HT-29 (cell line): ENCODE results near the gene LIN52. TPM values are rescaled to one million over a fixed set of nuclear protein-coding genes. Genes with fewer than 3 reads are reported as not detected.

Experiments used
- DNase-seq: peaks from one replicate; pipeline ENCODE4 v3.0.0-alpha.2; 2015; ENCODE audit warnings: low spot score
- small RNA-seq: library from RNA; depleted of rRNA; stranded (forward); fragments of <200 nt; gene quantifications from one replicate; pipeline ENCODE3, GENCODE V24; 2014
- total RNA-seq: library from RNA; depleted of rRNA; stranded (reverse); fragments of >200 nt; shearing (Covaris generic); gene quantifications from 2 replicates; pipeline ENCODE4 v1.2.3, GENCODE V29; 2014; rRNA removed

The LIN52 gene
- total RNA-seq, 1 experiment from 2014 or later, result 4.4 TPM

GRCh38 chr14:74231784-74232183 lies 147.0 kb downstream of the LIN52 start:
- no peak for DNase-seq

- no peak for DNase-seq
Measured at GRCh38 chr14:74235017-74235416, 150.3 kb downstream of the LIN52 start.

- DNase-seq, result no peak
Measured at GRCh38 chr14:74237441-74237840, 152.7 kb downstream of the LIN52 start.

DNA sequence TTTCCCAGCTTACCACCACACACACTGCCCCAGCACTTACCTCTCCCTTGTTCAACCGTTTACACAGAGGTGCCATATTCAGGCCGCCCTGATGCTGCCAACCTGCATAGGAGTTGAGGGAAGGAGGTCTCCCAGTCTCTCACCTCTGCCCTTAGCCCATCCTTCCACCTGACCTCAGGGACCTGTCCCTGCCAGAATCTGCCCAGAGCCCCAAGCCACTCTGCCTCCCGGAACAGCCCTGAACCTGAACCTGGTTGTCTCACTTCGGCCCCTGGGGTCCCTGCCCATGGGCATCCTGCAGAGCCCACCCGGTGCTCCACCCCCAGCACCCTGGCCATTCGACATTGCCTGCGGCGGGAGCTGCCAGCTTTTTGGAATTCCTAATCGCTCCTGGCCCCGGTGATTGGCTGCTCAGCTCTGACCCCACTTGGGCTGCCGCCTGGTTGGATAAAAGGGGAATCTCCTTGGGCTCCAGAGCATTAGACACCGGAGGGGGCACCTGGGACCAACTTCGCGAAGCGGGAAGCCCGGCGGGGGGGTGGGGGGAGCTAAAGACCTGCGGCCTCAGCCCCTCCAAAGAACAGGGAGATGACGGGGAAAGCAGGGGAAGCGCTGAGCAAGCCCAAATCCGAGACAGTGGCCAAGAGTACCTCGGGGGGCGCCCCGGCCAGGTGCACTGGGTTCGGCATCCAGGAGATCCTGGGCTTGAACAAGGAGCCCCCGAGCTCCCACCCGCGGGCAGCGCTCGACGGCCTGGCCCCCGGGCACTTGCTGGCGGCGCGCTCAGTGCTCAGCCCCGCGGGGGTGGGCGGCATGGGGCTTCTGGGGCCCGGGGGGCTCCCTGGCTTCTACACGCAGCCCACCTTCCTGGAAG lies 154.5 kb downstream of the LIN52 start, which contains the start of gene VSX2:
Gene VSX2 (plus strand): TSS at position 476 of the 874 bp plus-strand sequence. CDS start 113 bp downstream, at position 589.
- no peak for DNase-seq

GRCh38 chr14:74239848-74240793 lies 155.4 kb downstream of the LIN52 start:
- no peak for DNase-seq

GRCh38 chr14:74240794-74241651 lies 156.3 kb downstream of the LIN52 start:
- DNase-seq, result no peak

- no peak for DNase-seq
Measured at GRCh38 chr14:74241652-74242017, 156.9 kb downstream of the LIN52 start.

DNA sequence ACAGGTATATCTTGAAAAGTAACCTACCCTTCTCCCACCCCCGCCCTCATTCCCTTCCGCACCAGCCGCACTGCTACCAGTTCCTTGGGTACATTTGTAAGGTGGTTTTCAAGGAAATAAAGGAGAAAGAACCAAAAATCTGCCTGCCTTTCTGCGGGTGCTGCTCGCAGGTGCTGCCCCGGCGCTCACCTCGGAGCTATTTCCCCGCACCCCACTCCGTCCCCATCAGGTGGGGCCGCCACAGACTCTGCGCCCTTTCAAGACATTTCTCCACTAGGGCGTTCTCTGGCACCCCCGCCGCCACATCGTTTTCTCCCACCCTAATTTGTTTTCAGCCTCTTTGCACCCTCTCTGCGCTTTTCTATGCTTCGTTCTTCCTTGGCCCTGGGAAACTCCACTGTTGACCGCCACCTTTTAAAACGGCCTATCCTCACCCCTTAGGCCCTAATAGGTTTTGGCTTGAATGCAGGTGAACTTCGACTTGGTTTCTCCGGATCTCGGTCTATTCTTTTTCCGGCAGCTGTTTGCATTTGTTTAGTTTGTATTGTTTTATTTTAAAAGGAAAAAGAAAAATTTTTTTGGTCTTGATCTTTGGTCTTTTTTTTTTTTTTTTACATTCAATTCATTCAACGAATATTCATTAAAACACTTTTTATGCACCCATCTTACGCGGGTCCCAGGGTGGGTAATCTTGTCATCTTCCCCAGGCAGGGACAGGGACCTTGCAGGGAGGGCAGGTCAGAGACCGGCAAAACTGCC lies 157.4 kb downstream of the LIN52 start:
- DNase-seq, result no peak

DNA sequence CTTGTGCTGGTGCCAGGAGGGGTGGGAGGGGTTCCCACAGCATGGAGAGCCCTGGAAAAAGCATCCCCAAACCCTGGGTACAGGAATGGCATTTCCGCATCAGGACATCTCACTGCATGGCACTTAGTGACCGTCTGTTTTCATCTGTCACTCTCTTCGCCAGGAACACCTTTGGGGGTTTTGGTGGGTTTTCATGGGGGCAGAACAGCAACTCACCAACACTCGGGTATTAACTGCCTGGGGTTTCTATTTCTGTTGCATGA lies 158.0 kb downstream of the LIN52 start:
- no peak for DNase-seq

DNA sequence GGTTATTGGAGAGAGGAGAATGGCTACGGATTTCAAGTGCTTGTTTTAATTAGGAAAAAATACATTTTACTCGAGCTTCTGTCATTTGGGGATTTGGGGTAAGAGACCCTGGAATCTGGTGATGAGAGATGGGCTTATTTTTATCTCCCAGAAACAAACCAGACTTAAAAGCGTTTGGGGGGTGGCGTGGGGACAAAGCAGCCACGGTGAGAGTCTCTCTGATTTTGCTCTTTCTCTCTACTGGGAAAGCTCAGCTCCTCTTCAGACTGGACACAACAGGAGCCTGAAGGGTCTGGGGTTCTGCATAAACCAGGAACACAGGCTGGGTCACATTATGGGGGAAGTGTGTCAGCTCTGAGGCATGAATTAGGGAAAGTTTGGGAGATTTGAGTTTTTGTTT lies 158.3 kb downstream of the LIN52 start:
- DNase-seq, result no peak

DNA sequence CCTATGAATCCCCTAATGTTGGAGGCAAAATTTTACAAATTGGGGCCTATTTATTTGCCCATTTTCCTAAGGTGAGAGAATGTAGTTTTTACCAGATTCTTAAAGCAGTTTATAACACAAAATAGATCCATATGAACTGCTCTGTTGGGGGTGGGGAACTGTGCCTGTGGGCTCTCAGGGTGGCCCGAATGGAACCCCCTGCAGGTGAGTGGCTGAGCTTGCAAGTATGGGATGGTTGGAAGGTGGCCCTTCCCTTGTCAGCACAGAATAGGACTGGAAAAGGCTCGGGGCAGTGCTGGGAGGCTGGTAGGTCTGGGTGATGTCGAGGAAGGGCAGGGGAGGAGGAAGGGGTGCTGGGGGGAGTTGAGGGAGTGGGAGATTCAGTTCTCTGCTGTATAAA lies 159.4 kb downstream of the LIN52 start:
- no peak for DNase-seq

- DNase-seq, result no peak
Measured at GRCh38 chr14:74245292-74245691, 160.5 kb downstream of the LIN52 start.

- no peak for DNase-seq
Measured at GRCh38 chr14:74246542-74246941, 161.8 kb downstream of the LIN52 start.

DNA sequence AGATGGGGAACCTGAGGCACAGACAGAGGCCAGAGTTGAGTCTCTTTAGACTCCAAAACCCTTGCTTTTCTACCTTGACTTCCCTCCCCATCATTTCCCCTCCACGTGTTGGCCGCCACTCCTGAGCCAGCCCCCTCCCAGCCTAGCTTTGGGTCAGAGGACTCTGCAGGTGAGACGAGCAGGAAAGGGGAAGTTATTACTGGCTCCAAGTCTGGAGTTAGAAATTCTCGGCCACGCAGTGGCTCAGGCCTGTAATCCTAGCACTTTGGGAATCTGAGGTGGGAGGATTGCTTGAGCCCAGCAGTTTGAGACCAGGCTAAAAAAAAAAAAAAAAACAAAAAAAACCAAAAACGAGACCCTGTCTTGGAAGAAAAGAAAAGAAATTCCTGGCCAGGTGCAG lies 163.3 kb downstream of the LIN52 start:
- no peak for DNase-seq

DNA sequence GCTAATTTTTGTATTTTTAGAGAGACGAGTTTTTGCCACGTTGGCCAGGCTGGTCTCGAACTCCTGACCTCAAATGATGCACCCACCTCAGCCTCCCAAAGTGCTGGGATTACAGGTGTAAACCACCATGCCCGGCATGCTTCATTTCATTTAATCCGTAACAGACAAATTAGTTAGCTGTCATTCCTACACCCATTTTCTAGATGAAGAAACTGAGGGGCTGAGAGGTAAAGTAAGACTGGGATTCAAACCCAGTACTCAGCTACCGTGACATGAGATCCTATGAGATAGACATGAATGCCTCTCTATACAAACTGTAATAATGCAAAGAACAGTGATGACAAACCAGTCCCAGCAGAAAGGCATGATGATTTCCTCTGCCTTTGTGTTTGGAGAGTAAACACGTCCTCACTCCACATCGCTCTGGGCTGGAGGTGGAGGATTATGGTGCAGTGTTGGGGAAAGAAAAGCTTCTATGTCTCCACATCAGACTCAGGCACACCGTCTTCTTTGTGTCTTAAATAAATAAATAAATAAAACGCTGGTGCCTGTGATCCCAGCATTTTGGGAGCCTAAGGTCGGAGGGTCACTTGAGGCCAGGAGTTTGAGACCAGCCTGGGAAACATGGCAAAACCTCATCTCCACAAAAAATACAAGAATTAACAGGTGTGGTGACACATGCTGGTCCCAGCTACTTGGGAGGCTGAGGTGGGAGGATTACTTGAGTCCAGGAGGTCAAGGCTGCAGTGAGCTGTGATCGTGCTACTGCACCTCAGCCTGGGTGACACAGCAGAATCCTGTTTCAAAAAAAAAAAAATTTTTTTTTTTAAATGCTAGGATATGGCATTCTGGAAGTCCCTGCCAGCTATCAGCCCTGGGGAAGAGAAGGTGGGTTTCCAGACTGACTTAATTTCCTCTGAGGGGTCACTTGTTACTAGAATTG lies 164.9 kb downstream of the LIN52 start:
- DNase-seq, result no peak

Small RNAs within 50 kb of the gene (small RNA-seq; reads per million reads assigned to genes)
- gene AC006349.1 (not detected), gene RN7SL530P (not detected)

Other genes with a start within 250 kb of the LIN52 start
- gene PTGR2, start 233.1 kb upstream of the LIN52 start, total RNA-seq, result 2.5 and 4.2 TPM in 2 replicates
- 18.5 and 21.7 TPM in 2 replicates for gene ZNF410, start 198.1 kb upstream of the LIN52 start, total RNA-seq
- 0.31 and 0.39 TPM in 2 replicates for gene FAM161B, start 134.9 kb upstream of the LIN52 start, total RNA-seq
- gene COQ6, start 134.7 kb upstream of the LIN52 start, total RNA-seq, result 13.1 and 21.5 TPM in 2 replicates
- 11.3 and 11.4 TPM in 2 replicates for gene ENTPD5, start 65.7 kb upstream of the LIN52 start, total RNA-seq
- 0.05 and 0.50 TPM in 2 replicates for gene BBOF1, start 65.6 kb upstream of the LIN52 start, total RNA-seq
- gene ALDH6A1, start 503 bp upstream of the LIN52 start, total RNA-seq, result 4.3 and 4.5 TPM in 2 replicates
- gene VSX2, start 154.5 kb downstream of the LIN52 start, total RNA-seq, result not detected in 2 replicates
- 31.4 and 32.3 TPM in 2 replicates for gene ABCD4, start 218.0 kb downstream of the LIN52 start, total RNA-seq